Measurements from ENCODE around the gene SHH.
A peak's percentile ranks its signal among the peaks of the same experiment; 100 is the strongest.
"Not testable (repeated sequence)": the region's sequence is repeated elsewhere in the genome, so short reads cannot be mapped to it uniquely, and the experiment has no call there.

Gene SHH

GRCh38 chr7:155840909-155841308 lies 28.6 kb upstream of the SHH start:
- Histone ChIP-seq H2BK12ac (ENCODE audit: low read length) (no peak overlapping the region), H2BK5ac (ENCODE audit: low read depth, low read length, poor library complexity) (no peak overlapping the region), H3K79me1 (ENCODE audit: low read length) (no peaks in the 10 kb centered on the region), H3K79me2 (ENCODE audit: control insufficient read depth, insufficient read depth, low read length, poor library complexity) (no peaks in the 10 kb centered on the region), H3K23ac (ENCODE audit: low read length) (no peak overlapping the region), H2AK5ac (ENCODE audit: low read length) (no peak overlapping the region), H3K4ac (ENCODE audit: low read depth, low read length) (no peak overlapping the region), H3K9ac (ENCODE audit: low read length) (no peak overlapping the region), H3K4me1 (ENCODE audit: control insufficient read depth in 1 of 2, insufficient read depth in 2 of 2, low read length in 2 of 2) (no peaks in the 10 kb centered on the region), H3K27ac (ENCODE audit: low read depth, low read length) (no peak overlapping the region), H3K27me3 (ENCODE audit: insufficient read depth, low read length) (no peaks in the 10 kb centered on the region), H3K18ac (ENCODE audit: low read length) (no peak overlapping the region), H3K4me2 (ENCODE audit: low read length) (no peak overlapping the region), H4K91ac (ENCODE audit: low read depth, low read length) (no peak overlapping the region), H3K14ac (ENCODE audit: low read length) (no peak overlapping the region), H2AFZ (ENCODE audit: insufficient read depth, low read length, poor library complexity) (no peak overlapping the region), H3K4me3 (ENCODE audit: low read depth, low read length) (no peak overlapping the region), H4K12ac (ENCODE audit: low read depth, low read length) (no peak overlapping the region), H4K8ac (ENCODE audit: low read depth, low read length) (no peak overlapping the region), H3K9me3 (ENCODE audit: insufficient read depth, low read depth, low read length) (no peaks in the 10 kb centered on the region), H2BK120ac (ENCODE audit: insufficient read depth, low read length, poor library complexity) (no peak overlapping the region), H3K36me3 (ENCODE audit: control insufficient read depth in 1 of 2, insufficient read depth in 2 of 2, low read length in 2 of 2) (no peaks in the 10 kb centered on the region)
- no peak for DNase-seq
- WGBS (ENCODE audit: extremely low coverage, insufficient coverage, insufficient read length) = no CpG with 5 or more reads among the region's 8 CpGs

- Histone ChIP-seq H4K12ac (ENCODE audit: low read depth, low read length) (no peak overlapping the region), H2BK120ac (ENCODE audit: insufficient read depth, low read length, poor library complexity) (no peak overlapping the region)
Measured at GRCh38 chr7:155840262-155840885, 28.1 kb upstream of the SHH start.

GRCh38 chr7:155839461-155839860 lies 27.2 kb upstream of the SHH start:
- H3K79me2 ChIP-seq (ENCODE audit: control insufficient read depth, insufficient read depth, low read length, poor library complexity) = no peaks in the 10 kb centered on the region
- H3K14ac ChIP-seq (ENCODE audit: low read length) = no peak overlapping the region
- H3K27me3 ChIP-seq (ENCODE audit: insufficient read depth, low read length) = no peaks in the 10 kb centered on the region
- H3K4me1 ChIP-seq (ENCODE audit: control insufficient read depth in 1 of 2, insufficient read depth in 2 of 2, low read length in 2 of 2) = no peaks in the 10 kb centered on the region
- H3K18ac ChIP-seq (ENCODE audit: low read length) = no peak overlapping the region
- H2AK5ac ChIP-seq (ENCODE audit: low read length) = no peak overlapping the region
- no peak overlapping the region for H3K23ac ChIP-seq (ENCODE audit: low read length)
- H2BK120ac ChIP-seq (ENCODE audit: insufficient read depth, low read length, poor library complexity) = no peak overlapping the region
- no peak overlapping the region for H3K9ac ChIP-seq (ENCODE audit: low read length)
- no peak for DNase-seq
- H3K27ac ChIP-seq (ENCODE audit: low read depth, low read length) = no peak overlapping the region
- peaks cover 3% of the 10 kb centered on the region for H3K9me3 ChIP-seq (ENCODE audit: insufficient read depth, low read depth, low read length)
- no peak overlapping the region for H2BK12ac ChIP-seq (ENCODE audit: low read length)
- no peak overlapping the region for H2BK5ac ChIP-seq (ENCODE audit: low read depth, low read length, poor library complexity)
- no peak overlapping the region for H3K4me3 ChIP-seq (ENCODE audit: low read depth, low read length)
- no peak overlapping the region for H4K12ac ChIP-seq (ENCODE audit: low read depth, low read length)
- H3K4me2 ChIP-seq (ENCODE audit: low read length) = no peak overlapping the region
- H2AFZ ChIP-seq (ENCODE audit: insufficient read depth, low read length, poor library complexity) = no peak overlapping the region
- no peak overlapping the region for H4K8ac ChIP-seq (ENCODE audit: low read depth, low read length)
- no CpG with 5 or more reads among the region's 8 CpGs for WGBS (ENCODE audit: extremely low coverage, insufficient coverage, insufficient read length)
- no peaks in the 10 kb centered on the region for H3K79me1 ChIP-seq (ENCODE audit: low read length)
- no peaks in the 10 kb centered on the region for H3K36me3 ChIP-seq (ENCODE audit: control insufficient read depth in 1 of 2, insufficient read depth in 2 of 2, low read length in 2 of 2)
- H3K4ac ChIP-seq (ENCODE audit: low read depth, low read length) = no peak overlapping the region
- H4K91ac ChIP-seq (ENCODE audit: low read depth, low read length) = no peak overlapping the region

More at GRCh38 chr7:155840262-155840885, 28.1 kb upstream of the SHH start:
- Histone ChIP-seq H3K9ac (ENCODE audit: low read length) (no peak overlapping the region), H2AK5ac (ENCODE audit: low read length) (no peak overlapping the region), H3K4me1 (ENCODE audit: control insufficient read depth in 1 of 2, insufficient read depth in 2 of 2, low read length in 2 of 2) (no peaks in the 10 kb centered on the region), H3K23ac (ENCODE audit: low read length) (no peak overlapping the region), H2BK5ac (ENCODE audit: low read depth, low read length, poor library complexity) (no peak overlapping the region), H3K4ac (ENCODE audit: low read depth, low read length) (no peak overlapping the region), H4K91ac (ENCODE audit: low read depth, low read length) (no peak overlapping the region), H3K4me3 (ENCODE audit: low read depth, low read length) (no peak overlapping the region), H3K79me1 (ENCODE audit: low read length) (no peaks in the 10 kb centered on the region), H3K27me3 (ENCODE audit: insufficient read depth, low read length) (no peaks in the 10 kb centered on the region), H3K27ac (ENCODE audit: low read depth, low read length) (no peak overlapping the region), H3K9me3 (ENCODE audit: insufficient read depth, low read depth, low read length) (peaks cover 3% of the 10 kb centered on the region), H2AFZ (ENCODE audit: insufficient read depth, low read length, poor library complexity) (no peak overlapping the region), H3K18ac (ENCODE audit: low read length) (no peak overlapping the region), H4K8ac (ENCODE audit: low read depth, low read length) (no peak overlapping the region), H3K79me2 (ENCODE audit: control insufficient read depth, insufficient read depth, low read length, poor library complexity) (no peaks in the 10 kb centered on the region), H2BK12ac (ENCODE audit: low read length) (no peak overlapping the region), H3K14ac (ENCODE audit: low read length) (no peak overlapping the region), H3K4me2 (ENCODE audit: low read length) (no peak overlapping the region), H3K36me3 (ENCODE audit: control insufficient read depth in 1 of 2, insufficient read depth in 2 of 2, low read length in 2 of 2) (no peaks in the 10 kb centered on the region)
- no CpG with 5 or more reads among the region's 21 CpGs for WGBS (ENCODE audit: extremely low coverage, insufficient coverage, insufficient read length)
- DNase-seq = no peak

GRCh38 chr7:155838312-155838711 lies 26.0 kb upstream of the SHH start:
- not testable (repeated sequence) for H4K91ac ChIP-seq (ENCODE audit: low read depth, low read length); H3K36me3 ChIP-seq (ENCODE audit: control insufficient read depth in 1 of 2, insufficient read depth in 2 of 2, low read length in 2 of 2); H2BK120ac ChIP-seq (ENCODE audit: insufficient read depth, low read length, poor library complexity); H3K4me3 ChIP-seq (ENCODE audit: low read depth, low read length); H2BK12ac ChIP-seq (ENCODE audit: low read length); H3K14ac ChIP-seq (ENCODE audit: low read length); H3K9ac ChIP-seq (ENCODE audit: low read length); H3K4me2 ChIP-seq (ENCODE audit: low read length); H3K27ac ChIP-seq (ENCODE audit: low read depth, low read length); H2AFZ ChIP-seq (ENCODE audit: insufficient read depth, low read length, poor library complexity); H3K79me1 ChIP-seq (ENCODE audit: low read length); H3K27me3 ChIP-seq (ENCODE audit: insufficient read depth, low read length); H2AK5ac ChIP-seq (ENCODE audit: low read length); H3K4ac ChIP-seq (ENCODE audit: low read depth, low read length); H2BK5ac ChIP-seq (ENCODE audit: low read depth, low read length, poor library complexity); H4K8ac ChIP-seq (ENCODE audit: low read depth, low read length); H3K18ac ChIP-seq (ENCODE audit: low read length); H3K79me2 ChIP-seq (ENCODE audit: control insufficient read depth, insufficient read depth, low read length, poor library complexity); H3K23ac ChIP-seq (ENCODE audit: low read length); H4K12ac ChIP-seq (ENCODE audit: low read depth, low read length); H3K4me1 ChIP-seq (ENCODE audit: control insufficient read depth in 1 of 2, insufficient read depth in 2 of 2, low read length in 2 of 2); H3K9me3 ChIP-seq (ENCODE audit: insufficient read depth, low read depth, low read length)
- no CpG with 5 or more reads among the region's 12 CpGs for WGBS (ENCODE audit: extremely low coverage, insufficient coverage, insufficient read length)
- peak; percentile 7 to 13 for DNase-seq

Data from trophoblast cell (in vitro differentiated cells and primary cell).